ENCODE results near the gene DOCK3.
"Not testable (repeated sequence)": the region's sequence is repeated elsewhere in the genome, so short reads cannot be mapped to it uniquely, and the experiment has no call there.

The DOCK3 gene

DNA sequence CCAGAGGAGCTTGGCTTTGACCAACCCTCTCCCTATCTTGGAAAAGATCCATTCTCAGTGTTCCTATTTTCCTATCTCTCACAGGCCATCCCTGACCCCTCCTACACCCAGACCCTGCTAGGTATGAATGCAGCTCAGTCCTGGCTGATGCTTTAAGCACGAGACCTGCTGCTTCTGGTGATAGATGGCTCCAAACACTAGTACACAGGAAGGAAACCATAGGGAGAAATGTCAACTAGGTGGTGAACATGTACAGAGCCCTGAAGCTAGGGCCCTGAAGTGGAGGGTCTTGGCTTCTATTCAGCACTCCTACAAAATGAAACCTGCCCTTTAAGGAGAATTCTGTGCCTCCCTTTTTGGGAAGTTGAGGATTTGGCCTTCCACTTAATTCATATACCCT lies 662.9 kb downstream of the DOCK3 start:
- no peak for DNase-seq

DNA sequence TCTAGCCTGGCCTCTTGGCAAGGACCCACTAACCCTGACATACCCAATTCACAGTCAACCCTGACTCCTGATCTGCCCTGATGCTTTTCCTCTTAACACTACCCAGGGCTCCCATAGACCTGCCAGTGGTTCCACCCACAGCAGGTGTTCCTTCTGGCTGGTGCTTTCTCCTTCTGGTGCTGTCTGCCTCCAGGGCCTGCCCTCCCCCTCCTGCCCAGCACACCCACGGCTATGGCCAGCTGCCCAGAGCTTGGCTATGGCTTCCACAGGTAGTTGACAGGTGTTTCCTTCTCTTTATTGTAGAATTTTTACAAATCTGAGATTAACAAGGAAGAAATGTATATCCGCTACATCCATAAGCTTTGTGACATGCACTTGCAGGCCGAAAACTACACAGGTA lies 663.9 kb downstream of the DOCK3 start:
- no peak for DNase-seq

DNA sequence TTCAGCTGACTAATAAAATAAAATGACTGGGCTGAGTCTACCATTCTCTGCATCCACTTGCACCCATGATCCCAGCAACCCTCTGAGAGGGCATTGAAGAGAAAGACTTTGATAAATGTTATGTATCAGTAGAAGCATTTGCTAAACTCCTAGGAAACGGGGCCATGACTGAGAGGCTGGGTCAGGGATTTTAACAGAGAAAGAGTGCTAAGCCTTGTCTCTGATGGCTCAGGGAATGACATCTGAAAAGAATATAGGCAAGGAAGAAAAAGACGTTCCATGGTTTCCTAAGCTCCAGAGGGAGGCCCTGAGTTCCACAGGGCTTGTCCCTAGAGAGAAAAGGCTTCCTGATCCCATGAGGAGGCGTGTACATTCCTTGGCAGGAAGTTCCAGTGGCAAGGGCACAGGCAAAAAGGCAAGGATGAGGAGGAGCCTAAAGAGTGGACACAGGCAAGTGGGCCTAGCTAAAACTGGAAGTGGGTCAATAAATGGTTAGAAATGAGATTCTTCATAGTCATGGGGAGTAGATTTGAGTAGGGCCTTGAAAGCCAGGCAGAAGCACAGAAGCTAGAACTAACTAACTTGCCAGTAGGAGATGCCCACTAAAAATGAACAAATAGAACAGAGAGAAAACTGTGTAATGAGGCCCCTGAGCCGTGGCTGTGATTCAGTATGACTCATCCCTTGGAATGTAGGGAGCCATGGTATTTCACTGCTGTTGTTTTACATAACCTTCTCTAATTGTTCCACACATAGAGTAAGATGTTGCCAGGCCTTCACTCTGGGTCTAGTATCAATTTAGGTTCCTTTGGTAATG lies 665.5 kb downstream of the DOCK3 start:
- DNase-seq, result peak; percentile 94

DNA sequence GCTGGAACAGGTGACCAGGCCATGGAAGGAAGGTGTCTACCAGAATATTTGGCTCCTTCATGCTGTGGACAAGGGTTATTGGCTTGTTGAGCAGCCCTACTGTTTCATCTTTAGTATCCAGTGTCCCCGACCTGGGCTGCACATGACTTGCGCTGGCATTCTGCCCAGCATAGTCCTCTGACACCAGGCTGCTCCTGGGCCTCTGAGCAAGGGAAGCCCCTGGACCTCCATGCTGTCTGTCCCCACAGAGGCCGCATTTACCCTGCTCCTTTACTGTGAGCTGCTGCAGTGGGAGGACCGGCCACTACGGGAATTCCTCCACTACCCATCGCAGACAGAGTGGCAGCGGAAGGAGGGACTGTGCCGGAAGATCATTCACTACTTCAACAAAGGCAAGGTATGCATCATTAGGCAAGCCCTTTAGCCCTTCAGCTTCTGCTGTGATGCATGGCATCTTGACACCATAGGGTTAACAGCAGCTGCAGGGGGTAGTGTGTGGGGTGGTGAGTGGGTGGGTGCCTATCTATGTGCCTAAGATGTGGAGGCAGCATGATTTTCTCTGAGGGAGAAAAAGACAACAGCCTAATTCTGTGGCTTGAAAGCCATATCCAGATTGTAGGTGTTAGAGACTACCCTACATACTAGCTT lies 666.4 kb downstream of the DOCK3 start:
- DNase-seq, result peak; percentile 37

DNA sequence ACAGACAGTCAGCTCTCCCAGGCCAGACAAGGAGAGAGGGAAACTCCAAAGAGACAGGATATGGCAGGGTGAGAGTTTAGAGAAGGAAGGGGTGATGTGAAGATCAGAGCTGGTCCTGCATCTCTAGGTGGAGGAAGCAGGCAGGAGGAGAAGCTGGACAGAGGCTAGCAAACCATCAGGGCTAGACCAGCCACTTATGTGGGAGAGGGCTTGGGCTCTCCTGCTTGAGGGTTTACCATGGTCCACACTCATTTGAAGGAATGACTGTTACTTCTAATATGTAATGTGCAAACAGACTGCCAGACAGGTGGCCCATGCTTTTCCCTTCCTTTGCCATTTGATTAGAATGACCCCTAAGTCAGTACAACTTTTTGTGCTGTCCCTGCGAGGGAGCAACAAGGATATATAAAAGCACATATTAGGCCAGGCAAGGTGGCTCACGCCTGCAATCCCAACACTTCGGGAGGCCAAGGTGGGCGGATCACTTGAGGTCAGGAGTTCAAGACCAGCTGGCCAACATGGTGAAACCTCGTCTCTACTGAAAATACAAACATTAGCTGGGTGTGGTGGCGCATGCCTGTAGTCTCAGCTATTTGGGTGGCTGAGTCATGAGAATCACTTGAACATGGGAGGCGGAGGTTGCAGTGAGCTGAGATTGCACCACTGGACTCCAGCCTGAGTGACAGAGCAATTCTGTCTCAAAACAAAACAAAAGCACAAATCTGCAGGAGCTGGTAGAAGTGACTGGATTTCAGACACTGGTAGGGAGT lies 669.4 kb downstream of the DOCK3 start:
- peak; percentile 77 for DNase-seq

DNA sequence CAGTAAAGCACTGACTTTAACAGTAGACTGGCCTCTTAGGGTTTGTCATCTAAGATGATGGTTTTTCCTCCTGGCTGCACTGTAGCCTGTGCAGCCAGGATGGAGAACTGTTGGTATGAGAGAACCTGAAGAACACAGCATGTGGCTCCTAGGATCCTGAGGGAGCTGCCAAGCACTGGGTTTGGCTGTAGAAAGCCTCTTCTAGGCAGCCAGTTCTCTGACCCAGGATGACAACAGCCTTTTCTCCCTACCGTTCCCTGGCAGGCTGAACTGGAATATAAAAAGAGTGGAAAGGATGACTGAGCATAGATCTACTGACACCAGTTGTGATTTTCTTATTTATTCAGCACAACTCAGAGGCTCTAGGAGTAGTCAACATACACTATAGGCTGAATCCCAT lies 676.0 kb downstream of the DOCK3 start:
- no peak for DNase-seq

DNA sequence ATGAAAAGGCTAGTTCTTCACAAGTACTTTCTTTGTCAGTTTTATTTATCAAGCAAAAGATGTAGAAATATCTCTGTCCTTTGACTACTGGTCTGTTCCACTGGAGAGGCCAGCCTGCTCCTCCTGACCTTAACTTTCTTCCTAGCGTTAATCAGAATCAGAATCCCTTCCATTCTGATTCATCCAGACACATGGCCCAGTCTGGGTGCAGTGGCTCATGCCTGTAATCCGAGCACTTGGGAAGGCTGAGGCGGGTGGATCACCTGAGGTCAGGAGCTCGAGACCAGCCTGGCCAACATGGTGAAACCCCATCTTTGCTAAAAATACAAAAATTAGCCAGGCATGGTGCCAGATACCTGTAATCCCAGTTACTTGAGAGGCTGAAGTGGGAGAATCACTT lies 678.4 kb downstream of the DOCK3 start:
- no peak for DNase-seq

DNA sequence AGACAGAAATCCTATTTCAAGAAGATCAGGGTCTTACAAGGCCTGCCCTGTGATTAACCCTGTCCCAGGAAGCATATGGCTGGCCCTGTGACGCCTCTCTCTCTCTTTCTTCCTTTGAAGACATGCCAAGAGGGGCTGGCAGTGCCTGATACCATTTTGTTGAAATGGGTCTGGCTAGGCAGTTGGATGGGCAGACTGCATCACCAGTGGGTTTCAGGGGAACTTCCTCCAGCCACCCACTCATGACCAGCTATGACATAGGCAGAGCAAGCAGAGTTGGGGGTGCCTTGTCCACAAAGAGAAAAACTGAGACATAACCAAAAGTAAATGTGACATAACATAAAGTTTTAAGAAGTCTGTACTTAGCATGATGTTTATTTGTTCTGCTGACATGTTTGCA lies 679.0 kb downstream of the DOCK3 start:
- DNase-seq, result no peak

DNA sequence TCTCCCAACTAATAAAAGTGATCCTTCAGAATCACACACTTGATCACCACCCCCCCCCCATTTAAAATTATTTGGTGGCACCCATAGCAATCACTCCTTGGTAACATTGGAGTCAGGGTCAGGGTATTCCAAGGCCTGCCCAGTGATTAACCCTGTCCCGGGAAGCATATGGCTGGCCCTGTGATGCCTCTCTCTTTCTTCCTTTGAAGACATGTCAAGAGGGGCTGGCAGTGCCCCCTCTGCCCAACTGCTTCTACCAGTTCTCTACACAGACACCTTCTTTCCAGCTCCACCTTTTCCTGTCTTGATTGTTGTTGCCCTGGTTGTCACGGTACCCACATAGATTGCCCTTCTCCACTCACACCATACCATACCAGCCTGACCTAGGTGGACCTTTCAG lies 679.4 kb downstream of the DOCK3 start:
- no peak for DNase-seq

DNA sequence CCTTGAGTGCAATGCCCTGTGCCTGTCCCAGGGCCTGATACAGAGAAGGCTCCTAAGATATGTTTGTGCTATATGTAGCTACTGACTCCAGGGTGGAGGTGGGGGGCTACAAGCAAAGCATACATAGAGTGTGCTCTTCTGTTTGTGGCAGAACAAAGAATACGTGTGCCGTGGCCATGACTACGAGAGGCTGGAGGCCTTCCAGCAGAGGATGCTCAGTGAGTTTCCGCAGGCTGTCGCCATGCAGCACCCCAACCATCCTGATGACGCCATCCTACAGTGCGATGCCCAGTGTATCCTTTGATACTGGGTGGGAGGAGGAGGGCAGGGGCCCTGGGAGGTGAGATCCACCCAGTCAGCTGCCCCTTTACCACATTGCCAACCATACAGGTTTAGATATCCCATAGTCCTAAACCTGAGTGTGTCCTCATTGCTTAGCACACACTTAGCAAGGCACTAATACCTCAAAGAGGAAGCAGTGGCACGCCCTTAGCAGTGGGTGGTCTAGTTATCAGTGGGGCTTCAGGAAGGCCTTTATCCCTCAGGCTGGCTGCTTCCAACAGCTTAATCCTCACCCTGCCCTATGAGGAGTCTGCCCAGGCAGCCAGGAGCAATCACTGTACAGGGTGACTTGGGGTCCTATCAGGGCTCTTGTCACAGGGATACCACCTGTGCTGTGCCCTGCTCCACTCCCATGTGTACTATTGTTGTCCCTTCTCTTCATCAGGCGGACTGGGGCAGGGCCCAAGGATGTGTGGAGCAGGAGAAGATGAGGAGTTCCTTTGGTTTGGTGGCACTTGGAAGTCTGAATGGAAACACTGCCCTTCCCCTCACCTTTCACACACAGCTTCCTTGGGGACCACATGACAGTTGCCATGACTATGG lies 680.2 kb downstream of the DOCK3 start:
- DNase-seq, result no peak

DNA sequence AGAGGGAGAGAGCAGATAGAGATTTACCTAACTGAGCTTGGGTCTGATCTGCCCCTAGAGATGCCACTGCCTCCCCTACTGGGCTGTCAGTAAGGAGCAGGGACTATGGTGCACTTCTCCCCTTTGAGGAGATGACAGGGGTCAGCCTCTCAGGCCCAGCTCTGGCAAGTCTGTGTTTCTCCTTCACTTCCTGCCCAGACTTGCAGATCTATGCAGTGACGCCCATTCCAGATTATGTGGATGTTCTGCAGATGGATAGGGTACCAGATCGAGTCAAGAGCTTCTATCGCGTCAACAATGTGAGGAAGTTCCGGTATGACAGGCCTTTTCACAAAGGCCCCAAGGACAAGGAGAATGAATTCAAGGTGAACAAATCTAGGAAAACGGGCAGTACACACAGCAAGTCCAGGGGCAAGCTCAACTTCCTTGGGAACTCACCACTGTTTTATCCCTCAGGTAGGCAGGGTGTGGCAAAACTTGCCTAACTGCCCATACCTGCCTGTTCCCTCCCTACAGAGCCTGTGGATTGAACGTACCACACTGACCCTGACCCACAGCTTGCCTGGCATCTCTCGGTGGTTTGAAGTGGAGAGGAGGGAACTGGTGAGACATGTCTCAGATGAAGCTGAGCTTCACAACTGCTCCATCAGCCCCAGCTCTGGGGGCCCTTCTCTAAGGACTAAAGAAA lies 681.3 kb downstream of the DOCK3 start:
- DNase-seq, result no peak

DNA sequence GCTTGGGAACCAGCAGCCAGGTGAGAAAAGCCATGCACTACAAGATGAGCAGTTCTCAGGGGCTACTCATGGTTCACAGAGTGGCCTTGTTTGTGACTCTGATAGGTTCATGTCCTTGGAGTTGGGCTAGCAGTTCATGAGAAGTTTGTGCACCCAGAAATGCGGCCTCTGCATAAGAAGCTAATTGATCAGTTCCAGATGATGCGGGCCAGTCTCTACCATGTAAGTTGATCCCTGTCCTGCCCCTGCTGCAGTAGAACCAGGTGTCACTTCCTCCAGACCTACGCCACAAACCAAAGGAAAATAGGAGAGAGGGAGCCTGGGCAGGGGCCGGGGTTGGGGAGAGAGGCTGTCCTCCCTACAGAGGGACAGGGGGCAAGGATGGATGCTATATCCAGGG lies 683.1 kb downstream of the DOCK3 start:
- DNase-seq, result no peak

DNA sequence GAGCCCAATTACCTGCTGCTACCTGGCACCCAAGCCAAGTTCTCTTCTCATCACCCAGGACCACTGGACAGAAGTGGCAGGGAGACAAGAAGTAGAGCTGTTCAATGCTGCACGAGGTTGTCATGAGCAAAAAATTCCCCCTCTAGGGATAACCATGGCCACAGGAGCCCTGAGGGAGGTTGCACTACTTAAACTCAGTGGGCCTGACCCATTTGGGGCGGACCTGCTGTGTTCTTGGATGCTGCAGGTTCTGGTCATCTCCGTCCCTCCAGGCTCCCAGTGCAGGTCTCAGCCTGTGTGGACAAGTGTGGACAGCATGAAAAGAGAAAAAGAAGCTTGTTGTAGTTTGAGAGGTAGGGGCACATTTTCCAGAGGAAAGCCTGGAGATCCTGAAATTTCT lies 684.3 kb downstream of the DOCK3 start:
- no peak for DNase-seq

DNA sequence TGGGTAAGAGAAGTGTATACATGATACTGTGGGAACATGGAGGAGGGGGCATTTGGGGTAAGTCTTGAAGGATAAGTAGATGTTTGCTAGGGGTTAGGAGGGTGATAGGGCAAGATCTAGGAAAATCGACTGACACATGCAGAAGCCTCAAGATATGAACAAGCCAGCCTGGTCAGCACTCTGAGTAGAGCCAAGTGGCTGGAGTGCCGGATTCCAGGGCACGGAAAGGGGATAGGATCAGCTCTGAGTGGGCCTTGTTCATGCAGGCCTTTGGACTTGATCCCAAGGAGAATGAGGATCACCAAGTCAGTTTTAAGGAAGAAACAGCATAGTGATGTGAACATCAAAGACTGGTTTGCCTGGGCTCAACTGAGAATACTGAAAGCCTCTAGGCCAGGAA lies 686.1 kb downstream of the DOCK3 start:
- DNase-seq, result no peak

DNA sequence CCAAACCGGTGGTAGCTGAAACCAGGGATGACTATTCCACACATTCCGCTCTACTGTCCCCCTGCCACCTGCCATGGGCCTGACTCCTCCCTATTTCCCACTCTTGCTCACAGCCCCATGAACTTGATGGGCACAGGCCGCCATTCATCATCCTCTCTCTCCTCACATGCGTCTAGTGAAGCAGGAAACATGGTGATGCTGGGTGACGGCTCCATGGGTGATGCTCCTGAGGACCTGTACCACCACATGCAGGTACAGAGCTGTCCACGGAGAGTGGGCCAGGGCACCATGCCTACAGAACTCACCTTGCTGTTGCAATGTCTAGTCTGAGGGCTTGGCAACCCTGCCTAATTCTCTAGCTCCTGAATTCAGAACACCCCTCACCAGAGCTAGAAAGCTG lies 687.0 kb downstream of the DOCK3 start:
- DNase-seq, result no peak

DNA sequence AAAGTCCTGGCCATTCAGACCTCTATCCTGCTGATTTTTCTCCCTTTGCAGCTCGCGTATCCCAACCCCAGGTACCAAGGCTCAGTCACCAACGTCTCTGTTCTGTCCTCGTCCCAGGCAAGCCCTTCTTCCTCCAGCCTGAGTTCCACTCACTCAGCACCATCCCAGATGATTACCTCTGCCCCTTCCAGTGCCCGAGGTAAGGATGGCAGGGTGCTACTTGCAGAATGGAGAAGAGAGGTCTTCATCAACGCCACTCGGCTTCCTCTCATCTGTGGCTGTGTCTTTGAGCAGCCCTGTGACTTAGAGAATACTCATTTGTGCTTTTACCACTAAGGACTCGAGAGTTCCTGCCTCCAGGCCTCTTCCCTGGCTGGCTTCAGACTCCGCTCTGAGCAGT lies 687.7 kb downstream of the DOCK3 start:
- DNase-seq, result no peak

DNA sequence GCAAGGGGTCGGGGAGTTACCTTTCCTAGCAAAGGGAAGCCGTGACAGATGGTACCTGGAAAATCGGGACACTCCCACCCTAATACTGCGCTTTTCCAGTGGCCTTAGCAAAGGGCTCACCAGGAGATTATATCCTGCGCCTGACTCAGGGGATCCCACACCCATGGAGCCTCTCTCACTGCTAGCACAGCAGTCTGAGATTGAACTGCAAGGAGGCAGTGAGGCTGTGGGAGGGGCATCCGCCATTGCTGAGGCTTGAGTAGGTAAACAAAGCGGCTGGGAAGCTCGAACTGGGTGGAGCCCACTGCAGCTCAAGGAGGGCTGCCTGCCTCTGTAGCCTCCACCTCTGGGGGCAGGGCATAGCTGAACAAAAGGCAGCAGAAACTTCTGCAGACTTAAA lies 693.5 kb downstream of the DOCK3 start:
- not testable (repeated sequence) for DNase-seq

DNA sequence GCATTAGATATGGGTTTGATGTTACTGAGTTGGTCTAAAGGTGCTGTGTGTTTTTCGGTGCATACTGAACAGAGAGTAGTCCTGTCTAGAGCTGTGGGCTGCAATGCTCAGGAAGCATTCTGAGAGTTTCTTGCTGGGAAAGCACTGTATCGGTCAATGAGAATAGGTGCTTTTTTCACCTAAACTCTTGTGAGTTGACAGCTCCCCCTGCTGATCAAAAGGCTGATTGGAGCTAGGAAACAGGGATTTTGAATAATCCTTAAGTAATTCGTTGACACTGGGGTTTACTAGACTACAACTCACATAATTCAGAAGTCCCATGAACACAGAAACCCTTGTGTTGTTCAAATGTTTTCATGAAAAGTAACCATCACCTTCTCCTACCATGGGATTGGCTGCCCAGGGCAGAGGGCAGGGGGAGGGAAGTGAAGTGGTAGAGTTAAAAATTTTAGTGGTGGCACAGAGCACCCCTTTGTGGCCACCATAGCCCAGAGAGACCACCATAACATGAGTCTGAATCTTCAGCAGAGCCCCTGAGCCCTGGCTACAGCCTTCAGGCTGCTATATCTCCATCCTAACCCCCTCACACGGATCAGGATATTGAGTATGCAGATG lies 697.3 kb downstream of the DOCK3 start:
- peak; percentile 73 for DNase-seq

DNA sequence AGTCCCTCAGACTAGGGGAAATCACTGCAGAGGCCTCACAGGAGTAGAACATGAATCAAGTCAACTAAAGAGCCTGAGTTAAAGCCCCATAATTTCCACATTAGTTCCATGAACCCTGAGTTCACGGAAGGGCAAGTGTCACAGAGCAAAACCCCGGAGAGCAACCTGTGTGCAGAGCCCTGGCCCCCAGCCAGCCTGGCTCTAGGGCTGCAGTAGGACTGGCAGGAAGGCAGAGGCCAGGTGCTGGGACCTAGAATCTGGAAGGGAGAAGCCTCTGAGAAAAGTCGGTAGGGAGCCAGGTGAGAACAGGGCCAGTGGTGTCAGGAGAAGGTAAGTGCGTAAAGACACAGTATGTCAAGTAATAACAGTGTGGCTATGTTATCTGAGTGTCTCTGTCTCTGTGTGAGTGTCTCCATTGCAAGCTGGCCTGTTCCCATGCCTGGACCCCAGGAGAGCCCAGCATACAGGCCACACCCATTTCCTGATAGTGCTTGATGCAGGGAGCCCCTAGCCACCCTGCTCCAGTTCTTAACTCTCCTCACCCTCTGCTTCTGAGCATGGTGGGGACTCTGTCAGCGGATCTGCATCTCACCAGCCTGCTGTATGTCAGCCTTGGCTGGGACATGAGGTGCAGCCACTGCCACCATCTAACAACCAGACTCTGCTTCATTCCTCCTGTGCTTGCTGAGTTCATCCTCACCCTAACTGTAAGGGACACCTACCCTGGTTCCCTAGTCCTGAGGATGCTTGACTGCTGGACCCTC lies 699.1 kb downstream of the DOCK3 start:
- DNase-seq, result no peak

DNA sequence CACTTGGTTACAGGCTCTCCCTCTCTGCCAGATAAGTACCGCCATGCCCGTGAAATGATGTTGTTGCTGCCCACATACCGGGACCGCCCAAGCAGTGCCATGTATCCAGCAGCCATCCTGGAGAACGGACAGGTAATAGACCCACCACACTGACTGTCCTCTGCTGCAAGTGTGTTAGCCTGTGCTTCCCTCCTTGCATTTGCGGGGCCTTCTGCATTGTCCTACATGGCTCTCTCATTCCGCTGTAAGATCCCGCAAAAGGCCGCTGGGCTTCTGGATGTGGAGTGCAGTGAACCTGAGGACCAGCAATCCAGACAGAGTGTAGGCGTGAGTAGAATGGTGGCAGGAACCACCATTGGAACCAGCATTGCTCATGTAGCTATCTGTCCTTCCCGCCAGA lies 699.7 kb downstream of the DOCK3 start:
- no peak for DNase-seq

DNA sequence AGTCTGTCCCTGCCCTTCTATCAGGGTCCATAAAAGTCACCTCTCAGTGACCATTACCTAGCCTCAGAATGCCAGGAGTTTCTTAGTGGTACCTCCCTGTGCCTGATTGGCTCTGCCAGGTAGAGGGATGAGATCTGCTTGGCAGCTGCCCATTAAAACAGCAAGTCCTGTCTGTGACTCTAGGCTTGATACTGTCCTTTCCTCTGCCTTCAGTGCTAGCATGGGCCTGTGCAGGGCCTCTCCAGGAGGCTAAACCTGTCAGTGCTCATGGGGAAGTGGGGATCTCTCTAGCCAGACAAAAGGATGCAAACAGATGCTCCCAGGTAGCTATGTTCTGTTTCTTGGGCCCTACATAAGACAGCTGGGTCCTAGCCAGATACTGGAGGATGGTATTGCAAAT lies 700.4 kb downstream of the DOCK3 start:
- DNase-seq, result no peak
